C4-2B (cell line): Measurements from ENCODE around the gene DLG2.

Experiments used
- CTCF ChIP-seq: fragments of 450-650 bp; conservative IDR thresholded peaks from 2 replicates; pipeline ENCODE4 v1.5.1; 2017; ENCODE audit warnings: mild to moderate bottlenecking
- ZFX ChIP-seq: fragments of 450-650 bp; IDR thresholded peaks from 2 replicates; pipeline ENCODE4 v1.6.1; 2017

DNA sequence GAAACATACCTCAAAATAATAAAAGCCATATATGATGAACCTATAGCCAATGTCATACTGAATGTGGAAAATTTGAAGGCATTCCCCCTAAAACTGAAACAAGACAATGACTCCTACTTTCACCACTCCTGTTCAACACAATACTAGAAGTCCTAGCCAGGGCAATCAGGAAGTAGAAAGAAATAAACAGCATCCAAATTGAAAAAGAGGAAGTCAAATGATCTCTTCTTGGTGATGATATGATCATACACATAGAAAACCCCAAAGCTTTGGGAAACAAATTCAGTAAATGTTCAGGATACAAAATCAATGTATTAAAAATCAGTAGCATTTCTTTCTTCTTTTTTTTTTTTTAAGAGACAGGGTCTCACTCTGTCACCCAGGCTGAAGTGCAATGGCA, 109.9 kb downstream of the DLG2 start:
- TF ChIP-seq CTCF (no peak), ZFX (no peak)
